SK-N-SH treated with all-trans-retinoic acid at 6 μM for 48 hours (cell line): Measurements from ENCODE around the gene KRTAP4-5.
"Not testable (repeated sequence)": the region's sequence is repeated elsewhere in the genome, so short reads cannot be mapped to it uniquely, and the experiment has no call there.

Experiments used
- ARNTL ChIP-seq: fragments of 450-650 bp; formaldehyde crosslinking; IDR thresholded peaks from 2 replicates; pipeline ENCODE4 v1.5.0; 2020; ENCODE audit warnings: low read depth, mild to moderate bottlenecking, moderate library complexity, borderline replicate concordance
- CSRNP3 ChIP-seq: fragments of 250-450 bp; sonication (Bioruptor Pico); IDR thresholded peaks from 2 replicates; pipeline ENCODE4 v1.5.1; 2021; ENCODE audit warnings: mild to moderate bottlenecking, moderate library complexity
- PPARA ChIP-seq: fragments of 250-450 bp; sonication (Bioruptor Pico); IDR thresholded peaks from 2 replicates; pipeline ENCODE4 v1.5.0; 2020; ENCODE audit warnings: mild to moderate bottlenecking, borderline replicate concordance
- RARB ChIP-seq: fragments of 250-450 bp; sonication (Bioruptor Pico); IDR thresholded peaks from 2 replicates; pipeline ENCODE4 v1.8.0; 2021; ENCODE audit warnings: mild to moderate bottlenecking, moderate library complexity
- TCF4 ChIP-seq: fragments of 250-450 bp; sonication (Bioruptor Pico); IDR thresholded peaks from 2 replicates; pipeline ENCODE4 v1.8.0; 2021; ENCODE audit warnings: mild to moderate bottlenecking, moderate library complexity, borderline replicate concordance
- ZC3H10 ChIP-seq: fragments of 250-450 bp; sonication (Bioruptor Pico); IDR thresholded peaks from 2 replicates; pipeline ENCODE4 v1.5.1; 2021; ENCODE audit warnings: mild to moderate bottlenecking, moderate library complexity
- ZFP3 ChIP-seq: fragments of 250-450 bp; sonication (Bioruptor Pico); IDR thresholded peaks from 2 replicates; pipeline ENCODE4 v1.5.0; 2020; ENCODE audit warnings: mild to moderate bottlenecking, moderate library complexity
- ZFP30 ChIP-seq: fragments of 450-650 bp; formaldehyde crosslinking; IDR thresholded peaks from 2 replicates; pipeline ENCODE4 v1.5.0; 2022; ENCODE audit warnings: mild to moderate bottlenecking, moderate library complexity
- ZNF70 ChIP-seq: fragments of 450-650 bp; formaldehyde crosslinking; IDR thresholded peaks from 2 replicates; pipeline ENCODE4 v1.5.0; 2020; ENCODE audit warnings: mild to moderate bottlenecking, moderate library complexity
- ZNF8 ChIP-seq: fragments of 450-650 bp; formaldehyde crosslinking; IDR thresholded peaks from 2 replicates; pipeline ENCODE4 v1.5.0; 2020; ENCODE audit warnings: mild to moderate bottlenecking, moderate library complexity
- TF ChIP-seq, protein P1 (sequence below): fragments of 250-450 bp; sonication (Bioruptor Pico); IDR thresholded peaks from 2 replicates; pipeline ENCODE4 v1.8.0; 2020; ENCODE audit warnings: mild to moderate bottlenecking, moderate library complexity, borderline replicate concordance
- TF ChIP-seq, protein P2 (sequence below): fragments of 250-450 bp; sonication (Bioruptor Pico); IDR thresholded peaks from 2 replicates; pipeline ENCODE4 v1.5.0; 2020; ENCODE audit warnings: mild to moderate bottlenecking, moderate library complexity

GRCh38 chr17:41104386-41105038 is 45.1 kb downstream of the KRTAP4-5 start:
- not testable (repeated sequence) for TF ChIP-seq RARB (CRISPR knock-in tag); ARNTL; PPARA; TCF4 (CRISPR knock-in tag); ZNF8; ZC3H10 (CRISPR knock-in tag); ZFP30 (CRISPR knock-in tag); ZFP3 (CRISPR knock-in tag); CSRNP3 (CRISPR knock-in tag); ZNF70 (CRISPR knock-in tag)
- TF ChIP-seq, protein P1, sequence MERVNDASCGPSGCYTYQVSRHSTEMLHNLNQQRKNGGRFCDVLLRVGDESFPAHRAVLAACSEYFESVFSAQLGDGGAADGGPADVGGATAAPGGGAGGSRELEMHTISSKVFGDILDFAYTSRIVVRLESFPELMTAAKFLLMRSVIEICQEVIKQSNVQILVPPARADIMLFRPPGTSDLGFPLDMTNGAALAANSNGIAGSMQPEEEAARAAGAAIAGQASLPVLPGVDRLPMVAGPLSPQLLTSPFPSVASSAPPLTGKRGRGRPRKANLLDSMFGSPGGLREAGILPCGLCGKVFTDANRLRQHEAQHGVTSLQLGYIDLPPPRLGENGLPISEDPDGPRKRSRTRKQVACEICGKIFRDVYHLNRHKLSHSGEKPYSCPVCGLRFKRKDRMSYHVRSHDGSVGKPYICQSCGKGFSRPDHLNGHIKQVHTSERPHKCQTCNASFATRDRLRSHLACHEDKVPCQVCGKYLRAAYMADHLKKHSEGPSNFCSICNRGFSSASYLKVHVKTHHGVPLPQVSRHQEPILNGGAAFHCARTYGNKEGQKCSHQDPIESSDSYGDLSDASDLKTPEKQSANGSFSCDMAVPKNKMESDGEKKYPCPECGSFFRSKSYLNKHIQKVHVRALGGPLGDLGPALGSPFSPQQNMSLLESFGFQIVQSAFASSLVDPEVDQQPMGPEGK (CRISPR knock-in tag) = not testable (repeated sequence)
- TF ChIP-seq, protein P2, sequence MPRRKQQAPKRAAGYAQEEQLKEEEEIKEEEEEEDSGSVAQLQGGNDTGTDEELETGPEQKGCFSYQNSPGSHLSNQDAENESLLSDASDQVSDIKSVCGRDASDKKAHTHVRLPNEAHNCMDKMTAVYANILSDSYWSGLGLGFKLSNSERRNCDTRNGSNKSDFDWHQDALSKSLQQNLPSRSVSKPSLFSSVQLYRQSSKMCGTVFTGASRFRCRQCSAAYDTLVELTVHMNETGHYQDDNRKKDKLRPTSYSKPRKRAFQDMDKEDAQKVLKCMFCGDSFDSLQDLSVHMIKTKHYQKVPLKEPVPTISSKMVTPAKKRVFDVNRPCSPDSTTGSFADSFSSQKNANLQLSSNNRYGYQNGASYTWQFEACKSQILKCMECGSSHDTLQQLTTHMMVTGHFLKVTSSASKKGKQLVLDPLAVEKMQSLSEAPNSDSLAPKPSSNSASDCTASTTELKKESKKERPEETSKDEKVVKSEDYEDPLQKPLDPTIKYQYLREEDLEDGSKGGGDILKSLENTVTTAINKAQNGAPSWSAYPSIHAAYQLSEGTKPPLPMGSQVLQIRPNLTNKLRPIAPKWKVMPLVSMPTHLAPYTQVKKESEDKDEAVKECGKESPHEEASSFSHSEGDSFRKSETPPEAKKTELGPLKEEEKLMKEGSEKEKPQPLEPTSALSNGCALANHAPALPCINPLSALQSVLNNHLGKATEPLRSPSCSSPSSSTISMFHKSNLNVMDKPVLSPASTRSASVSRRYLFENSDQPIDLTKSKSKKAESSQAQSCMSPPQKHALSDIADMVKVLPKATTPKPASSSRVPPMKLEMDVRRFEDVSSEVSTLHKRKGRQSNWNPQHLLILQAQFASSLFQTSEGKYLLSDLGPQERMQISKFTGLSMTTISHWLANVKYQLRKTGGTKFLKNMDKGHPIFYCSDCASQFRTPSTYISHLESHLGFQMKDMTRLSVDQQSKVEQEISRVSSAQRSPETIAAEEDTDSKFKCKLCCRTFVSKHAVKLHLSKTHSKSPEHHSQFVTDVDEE = not testable (repeated sequence)
